Neural cell (in vitro differentiated cells): ENCODE data around the gene CPS1.

Source experiments
- CTCF ChIP-seq: fragments of 450-650 bp; IDR thresholded peaks from 2 replicates; pipeline ENCODE4 v1.5.1; 2014; ENCODE audit warnings: antibody characterized with exemption, mild to moderate bottlenecking, moderate library complexity; ENCODE audit not compliant: poor library complexity, severe bottlenecking
- EP300 ChIP-seq: fragments of 450-650 bp; conservative IDR thresholded peaks from 2 replicates; pipeline ENCODE4 v1.6.1; 2014; ENCODE audit warnings: antibody characterized with exemption, mild to moderate bottlenecking, moderate library complexity; ENCODE audit not compliant: poor library complexity, severe bottlenecking
- EZH2 ChIP-seq: fragments of 200-600, 300-800 bp; shearing (Covaris generic), sonication (generic); IDR thresholded peaks from 2 replicates; pipeline ENCODE4 v1.6.1; 2014; ENCODE audit warnings: antibody characterized with exemption, low read length, borderline replicate concordance, mild to moderate bottlenecking; ENCODE audit not compliant: insufficient read depth, poor library complexity, severe bottlenecking
- POLR2AphosphoS5 ChIP-seq: IDR thresholded peaks from 2 replicates; pipeline ENCODE4 v1.6.1; 2012
- RAD21 ChIP-seq: fragments of 450-650 bp; conservative IDR thresholded peaks from 2 replicates; pipeline ENCODE4 v1.6.1; 2014; ENCODE audit warnings: antibody characterized with exemption, mild to moderate bottlenecking, moderate library complexity

GRCh38 chr2:210630873-210631560 lies 74.6 kb downstream of the CPS1 start:
- TF ChIP-seq CTCF: no peak
- no peak for TF ChIP-seq EP300
- no peak for TF ChIP-seq POLR2AphosphoS5
- no peak for TF ChIP-seq RAD21
- no peak for TF ChIP-seq EZH2
